TTC549 (cell line): ENCODE measurements around the gene COL3A1.

Experiments
- FAIRE-seq: peaks from 2 replicates; lab custom pipeline; 2012; peaks lifted over from hg19 to GRCh38; lab: Jason Lieb, UNC

The COL3A1 gene

GRCh38 chr2:188975497-188976102 lies 1.4 kb downstream of the COL3A1 start:
- FAIRE-seq: no peak

DNA sequence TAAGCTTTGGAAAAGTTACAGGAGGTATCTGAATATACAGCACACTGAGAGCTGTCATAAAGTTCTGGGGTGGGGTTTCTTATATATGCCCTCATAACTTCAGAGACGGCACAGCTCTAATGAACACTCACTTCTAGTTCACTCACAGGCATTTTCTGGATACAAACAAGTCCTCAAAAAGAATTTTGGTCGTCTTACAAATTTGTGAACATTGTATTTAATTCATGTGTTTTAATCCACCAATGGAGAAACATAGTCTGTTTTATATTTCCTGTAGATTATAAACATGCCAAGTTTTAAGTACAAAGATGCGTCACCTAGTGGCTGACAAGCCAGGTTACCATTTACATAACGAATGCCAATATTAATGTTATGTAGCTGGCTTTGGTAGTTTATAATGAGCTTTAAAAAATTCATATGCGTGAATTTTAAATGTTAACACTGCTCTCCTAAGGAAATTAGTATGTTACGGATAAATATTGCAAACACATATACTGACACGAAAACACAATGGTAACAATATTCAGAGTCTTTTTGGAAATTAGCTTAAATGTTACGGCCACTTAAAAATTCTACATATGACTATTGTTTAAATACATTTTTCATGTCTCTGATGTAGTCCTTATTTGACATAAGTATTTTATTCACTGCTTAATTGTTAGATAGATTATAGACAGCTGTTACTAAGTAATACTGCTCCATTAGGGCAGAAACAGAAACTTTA lies 2.5 kb downstream of the COL3A1 start:
- no peak for FAIRE-seq

- FAIRE-seq: no peak
These were observed 3.1 kb downstream of the COL3A1 start for GRCh38 chr2:188977317-188977716.

DNA sequence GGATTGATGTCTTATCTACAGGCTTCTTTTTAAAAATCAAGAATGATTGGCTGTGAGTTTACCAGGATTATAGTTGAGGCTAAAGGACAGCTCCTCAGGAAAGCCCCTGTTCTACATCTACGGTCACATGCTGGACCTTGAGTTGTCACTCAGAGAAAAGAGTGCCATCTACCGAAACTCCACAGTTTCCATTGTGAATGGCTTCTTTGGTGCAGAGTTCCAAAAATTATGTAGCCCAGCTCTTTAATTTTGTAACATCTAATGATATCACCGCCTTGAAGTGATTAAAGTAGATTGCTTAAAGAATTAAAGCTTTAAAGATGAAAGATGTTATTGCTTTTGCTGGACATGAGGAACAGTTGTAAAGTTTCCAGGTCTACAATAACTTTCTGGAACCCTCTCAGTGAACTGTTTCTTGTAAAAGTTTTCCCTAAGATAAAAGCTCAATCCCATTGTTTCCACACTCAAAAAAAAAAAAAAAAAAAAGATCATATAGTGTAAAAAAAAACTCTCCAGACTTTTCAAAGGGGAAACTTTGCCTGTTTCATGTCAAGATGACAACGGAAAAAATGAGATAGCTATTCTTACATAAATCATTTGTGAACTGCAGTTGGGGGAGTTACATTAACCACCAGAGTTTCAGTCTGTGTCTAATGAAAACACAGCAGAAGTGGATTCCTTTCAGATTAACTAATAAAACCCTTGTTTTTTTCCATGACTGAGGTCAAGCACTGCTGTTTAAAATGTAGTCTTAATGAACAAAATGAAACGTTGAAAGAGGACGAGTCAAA lies 4.3 kb downstream of the COL3A1 start:
- FAIRE-seq: peak; percentile 99

- no peak for FAIRE-seq
These were observed 5.3 kb downstream of the COL3A1 start for GRCh38 chr2:188979187-188980114.

DNA sequence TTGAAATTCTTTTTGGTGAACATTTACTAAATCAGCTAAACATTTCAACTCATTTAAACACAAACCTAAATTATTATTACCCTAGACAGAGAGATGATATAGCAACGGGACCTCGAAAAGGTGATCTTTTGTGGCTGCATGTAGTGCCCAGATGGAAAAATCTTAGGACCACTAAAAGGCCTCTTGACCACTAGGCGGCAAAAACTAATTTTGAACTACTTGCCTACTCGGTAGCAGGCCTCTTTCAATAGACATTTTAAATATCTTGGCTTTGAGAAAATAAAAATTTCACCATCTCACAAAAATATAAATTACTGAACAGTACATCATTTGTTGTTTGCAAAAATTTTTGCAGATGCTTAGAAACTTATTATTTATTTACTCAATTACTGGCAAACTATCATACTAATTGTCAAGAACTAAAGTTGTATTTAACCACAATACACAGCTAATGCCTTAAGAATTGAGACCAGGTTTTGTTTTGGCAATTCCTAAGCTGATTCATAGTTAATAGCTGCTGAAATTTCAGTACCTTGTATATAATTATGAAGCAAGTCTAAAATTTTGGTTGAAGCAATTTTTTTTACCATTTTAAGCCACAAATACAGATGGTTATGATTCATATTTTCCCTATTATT lies 9.4 kb downstream of the COL3A1 start:
- FAIRE-seq: no peak

GRCh38 chr2:188984065-188984491 lies 9.9 kb downstream of the COL3A1 start:
- FAIRE-seq: no peak

GRCh38 chr2:188984680-188985079 lies 10.5 kb downstream of the COL3A1 start:
- FAIRE-seq: no peak

DNA sequence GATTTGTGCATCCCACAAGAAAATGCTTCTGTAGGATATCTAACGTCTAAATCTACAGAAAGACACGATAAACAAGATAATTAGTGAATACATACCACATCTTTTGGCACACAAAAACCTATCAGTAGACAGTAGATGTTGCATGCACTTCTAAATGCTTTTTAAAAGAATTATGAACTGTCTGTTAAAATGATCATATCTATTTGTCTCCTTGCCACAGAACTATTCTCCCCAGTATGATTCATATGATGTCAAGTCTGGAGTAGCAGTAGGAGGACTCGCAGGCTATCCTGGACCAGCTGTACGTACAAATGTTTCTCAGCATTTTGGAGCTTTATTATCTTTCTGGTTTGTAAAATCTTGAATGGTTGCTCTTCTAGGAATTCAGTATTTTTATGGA lies 12.7 kb downstream of the COL3A1 start:
- FAIRE-seq: no peak

DNA sequence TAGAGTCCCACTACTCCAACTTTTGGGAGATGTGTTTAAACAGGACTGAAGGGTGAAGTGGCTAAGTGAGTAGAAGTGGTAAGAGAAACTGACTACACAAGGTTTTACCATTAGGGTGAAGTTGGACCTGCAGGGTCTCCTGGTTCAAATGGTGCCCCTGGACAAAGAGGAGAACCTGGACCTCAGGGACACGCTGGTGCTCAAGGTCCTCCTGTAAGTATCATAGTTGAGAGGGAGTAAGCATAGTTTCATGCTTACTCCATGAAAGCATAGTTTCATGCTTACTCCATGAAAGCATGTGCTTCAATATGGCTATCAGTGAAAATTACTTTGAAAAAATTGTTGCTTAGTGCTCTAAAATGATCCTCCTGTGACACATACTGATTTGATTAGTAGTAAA lies 19.1 kb downstream of the COL3A1 start:
- no peak for FAIRE-seq

- FAIRE-seq: peak; percentile 66
These were observed 23.1 kb downstream of the COL3A1 start for GRCh38 chr2:188997263-188997662.

GRCh38 chr2:189000221-189000620 lies 26.0 kb downstream of the COL3A1 start:
- FAIRE-seq: peak; percentile 46

DNA sequence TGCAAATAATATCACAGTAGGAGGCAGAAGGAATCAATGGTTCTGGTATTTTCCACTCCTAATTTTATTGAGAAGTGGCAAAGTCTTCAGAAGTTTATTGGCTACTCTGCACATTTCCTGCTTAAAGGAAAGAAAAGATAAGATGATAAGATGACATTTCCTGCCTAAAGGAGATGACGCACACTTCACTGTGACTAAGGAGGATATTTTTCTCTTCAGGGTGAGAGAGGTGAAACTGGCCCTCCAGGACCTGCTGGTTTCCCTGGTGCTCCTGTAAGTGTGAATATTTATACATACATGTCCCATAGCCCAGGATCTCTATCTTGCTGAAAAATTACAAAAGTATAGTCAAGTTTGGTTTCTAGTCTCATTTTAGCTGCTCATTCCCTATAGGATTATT lies 27.9 kb downstream of the COL3A1 start:
- no peak for FAIRE-seq

GRCh38 chr2:189008555-189009262 lies 34.5 kb downstream of the COL3A1 start:
- FAIRE-seq: no peak

DNA sequence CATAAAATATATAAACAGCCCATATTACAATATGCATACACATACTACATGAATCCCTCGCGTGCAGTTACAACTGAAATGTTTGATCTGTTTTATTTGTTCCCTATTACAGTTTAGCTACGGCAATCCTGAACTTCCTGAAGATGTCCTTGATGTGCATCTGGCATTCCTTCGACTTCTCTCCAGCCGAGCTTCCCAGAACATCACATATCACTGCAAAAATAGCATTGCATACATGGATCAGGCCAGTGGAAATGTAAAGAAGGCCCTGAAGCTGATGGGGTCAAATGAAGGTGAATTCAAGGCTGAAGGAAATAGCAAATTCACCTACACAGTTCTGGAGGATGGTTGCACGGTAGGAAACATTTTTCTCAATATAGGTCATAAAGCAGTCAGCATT lies 36.4 kb downstream of the COL3A1 start:
- no peak for FAIRE-seq

- FAIRE-seq: no peak
These were observed 38.2 kb downstream of the COL3A1 start for GRCh38 chr2:189012351-189012750.

DNA sequence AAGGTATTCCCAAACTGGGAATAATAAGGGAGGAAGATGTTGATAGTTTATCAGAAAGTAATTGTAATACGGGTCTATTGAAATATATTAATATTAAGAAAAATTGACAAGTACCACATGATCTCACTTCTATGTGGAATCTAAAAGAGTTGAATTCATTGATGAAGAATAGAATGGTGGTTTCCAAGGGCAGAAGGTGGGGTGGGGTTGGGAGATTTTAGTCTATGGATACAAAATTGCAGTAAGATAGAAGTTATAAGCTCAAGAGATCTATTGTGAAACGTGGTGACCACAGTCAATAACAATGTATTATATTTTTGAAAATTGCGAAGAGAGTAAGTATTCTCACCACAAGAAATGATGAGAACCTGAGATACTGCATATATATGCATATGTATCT lies 38.9 kb downstream of the COL3A1 start:
- FAIRE-seq: no peak

DNA sequence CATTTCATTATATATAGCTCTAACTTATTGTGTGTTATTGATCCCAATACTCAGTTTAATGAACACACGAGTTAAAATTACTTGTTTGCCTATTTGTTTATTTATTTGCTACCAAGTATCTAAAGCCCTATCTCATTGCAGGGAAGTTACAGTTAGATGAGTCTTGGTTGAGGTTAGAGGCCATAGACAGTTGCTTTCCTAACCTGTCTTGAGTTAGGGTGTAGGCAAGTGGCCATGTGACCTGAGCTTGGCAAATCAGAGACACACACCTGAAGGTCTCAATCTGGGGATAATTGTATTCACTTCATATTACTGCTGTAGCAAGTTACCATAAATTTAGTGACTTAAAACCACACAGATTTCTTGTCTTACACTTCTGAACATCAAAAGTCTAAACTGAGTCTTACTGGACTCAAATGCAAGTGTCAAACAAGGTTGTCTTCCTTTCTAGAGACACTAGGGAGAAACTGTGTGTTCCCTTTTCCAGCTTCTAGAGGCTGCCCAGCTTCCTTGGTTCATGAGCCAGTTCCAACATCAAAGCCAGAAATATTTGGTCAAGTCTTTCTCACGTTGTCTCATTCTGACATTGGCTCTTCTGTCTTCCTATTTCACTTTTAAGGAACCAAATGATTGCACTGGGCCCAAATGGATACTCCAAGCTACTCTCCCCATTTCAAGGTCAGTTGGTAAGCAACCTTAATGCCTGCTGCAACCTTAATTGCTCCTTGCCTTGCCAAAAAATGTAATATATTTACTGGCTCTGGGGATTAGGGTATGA lies 39.7 kb downstream of the COL3A1 start:
- no peak for FAIRE-seq

- peak; percentile 100 for FAIRE-seq
These were observed 40.4 kb downstream of the COL3A1 start for GRCh38 chr2:189014449-189015138.

DNA sequence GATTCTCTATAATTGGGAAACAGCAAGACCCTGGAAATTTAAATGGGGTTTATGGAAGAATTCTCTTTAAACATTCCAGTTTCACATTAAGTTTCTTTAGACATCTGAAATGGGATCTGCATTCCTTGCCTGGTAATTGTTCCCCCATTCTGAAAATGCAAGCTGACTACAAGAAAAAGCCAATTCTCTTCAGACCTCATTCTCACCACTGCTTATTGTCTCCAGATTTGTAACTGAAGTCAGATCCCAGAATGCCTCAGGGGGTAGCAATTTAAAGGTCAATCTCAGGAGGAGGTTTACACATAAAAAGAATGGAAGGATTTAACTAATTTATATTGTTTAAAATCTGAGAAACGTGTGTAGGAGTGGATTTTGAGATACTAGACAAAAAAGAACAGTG lies 41.2 kb downstream of the COL3A1 start:
- no peak for FAIRE-seq
